GM23248 (cell line): ENCODE data around the gene SULT1A2. TPM values are rescaled to one million over a fixed set of nuclear protein-coding genes. Genes with fewer than 3 reads are reported as not detected.
"Not testable (repeated sequence)": the region's sequence is repeated elsewhere in the genome, so short reads cannot be mapped to it uniquely, and the experiment has no call there.

Source experiments
- DNase-seq: peaks from one replicate; pipeline ENCODE4 v3.0.0-alpha.2; 2015
- H2AFZ ChIP-seq: fragments of 200-600 bp; sonication (generic); 2 replicates; pipeline ENCODE4 v1.6.1; 2016; ENCODE audit warnings: antibody characterized with exemption
- H3F3A ChIP-seq: fragments of 200-600 bp; sonication (generic); 2 replicates; pipeline ENCODE4 v1.6.1; 2016; ENCODE audit warnings: mild to moderate bottlenecking, antibody characterized with exemption, mixed run types; ENCODE audit not compliant: insufficient read depth
- H3K27ac ChIP-seq: fragments of 200-600 bp; sonication (generic); 2 replicates; pipeline ENCODE4 v1.5.1; 2016; ENCODE audit warnings: mild to moderate bottlenecking
- H3K27me3 ChIP-seq: fragments of 200-600 bp; sonication (generic); replicated peaks from 2 replicates; pipeline ENCODE4 v1.6.1; 2016; ENCODE audit warnings: mild to moderate bottlenecking; ENCODE audit not compliant: insufficient read depth
- H3K36me3 ChIP-seq: fragments of 200-600 bp; sonication (generic); 2 replicates; pipeline ENCODE4 v1.6.1; 2016; ENCODE audit warnings: low read depth, mild to moderate bottlenecking
- H3K4me1 ChIP-seq: fragments of 200-600 bp; sonication (generic); 2 replicates; pipeline ENCODE4 v1.6.1; 2016; ENCODE audit warnings: mild to moderate bottlenecking; ENCODE audit not compliant: insufficient read depth
- H3K4me2 ChIP-seq: fragments of 200-600 bp; sonication (generic); one replicate; pipeline ENCODE4 v1.6.1; 2016; ENCODE audit warnings: mild to moderate bottlenecking; ENCODE audit not compliant: unreplicated experiment
- H3K4me3 ChIP-seq: fragments of 200-600 bp; sonication (generic); 2 replicates; pipeline ENCODE4 v1.5.1; 2016; ENCODE audit warnings: mild to moderate bottlenecking
- H3K79me2 ChIP-seq: fragments of 200-600 bp; sonication (generic); 2 replicates; pipeline ENCODE4 v1.6.1; 2016; ENCODE audit warnings: mild to moderate bottlenecking; ENCODE audit not compliant: insufficient read depth
- H3K9ac ChIP-seq: fragments of 200-600 bp; sonication (generic); 2 replicates; pipeline ENCODE4 v1.6.1; 2016; ENCODE audit warnings: mild to moderate bottlenecking
- H3K9me2 ChIP-seq: fragments of 200-600 bp; sonication (generic); 2 replicates; pipeline ENCODE4 v1.6.1; 2016; ENCODE audit warnings: mixed run types, mild to moderate bottlenecking, moderate library complexity; ENCODE audit not compliant: insufficient read depth
- H3K9me3 ChIP-seq: fragments of 200-600 bp; sonication (generic); one replicate; pipeline ENCODE4 v1.6.1; 2017; ENCODE audit warnings: low read depth
- H4K20me1 ChIP-seq: fragments of 200-600 bp; sonication (generic); 2 replicates; pipeline ENCODE4 v1.6.0; 2016; ENCODE audit not compliant: insufficient read depth
- EZH2 ChIP-seq: fragments of 200-600 bp; sonication (generic); IDR thresholded peaks from 2 replicates; pipeline ENCODE4 v1.6.1; 2018; ENCODE audit warnings: antibody characterized with exemption, mild to moderate bottlenecking; ENCODE audit not compliant: insufficient read depth, poor library complexity, severe bottlenecking
- EZH2phosphoT487 ChIP-seq: fragments of 200-600 bp; sonication (generic); IDR thresholded peaks from 2 replicates; pipeline ENCODE4 v1.6.1; 2018; ENCODE audit warnings: antibody characterized with exemption, moderate library complexity, mild to moderate bottlenecking, low read depth; ENCODE audit not compliant: insufficient read depth
- WGBS, 2 experiments: methylation state at CpG; one replicate each; pipeline ENCODE4 v1.1.6; 2015 to 2017; ENCODE audit warnings: low lambda C conversion rate in 2 of 2, low coverage in 1 of 2; ENCODE audit errors: missing lambda C conversion rate in 2 of 2; 5-methylcytosine and 5-hydroxymethylcytosine counted together
- in situ Hi-C: fragments of 300-500 bp; cut with MboI; formaldehyde crosslinking; loops from 2 replicates; pipeline ENCODE4 v1.15.0; 2020
- polyA plus RNA-seq: library from polyadenylated mRNA; unstranded; fragments of >200 nt; fragmentation: Nextera tagmentation; extraction: Ambion mirVana; gene quantifications from 2 replicates; pipeline ENCODE4 v1.2.1, GENCODE V29; 2016
- total RNA-seq: library from RNA; depleted of rRNA; stranded (reverse); fragments of >200 nt; shearing (Covaris generic); gene quantifications from 2 replicates; pipeline ENCODE4 v1.2.3, GENCODE V29; 2014

The SULT1A2 gene
- total and polyA plus RNA-seq, 2 experiments from 2014 or later: not detected

DNA sequence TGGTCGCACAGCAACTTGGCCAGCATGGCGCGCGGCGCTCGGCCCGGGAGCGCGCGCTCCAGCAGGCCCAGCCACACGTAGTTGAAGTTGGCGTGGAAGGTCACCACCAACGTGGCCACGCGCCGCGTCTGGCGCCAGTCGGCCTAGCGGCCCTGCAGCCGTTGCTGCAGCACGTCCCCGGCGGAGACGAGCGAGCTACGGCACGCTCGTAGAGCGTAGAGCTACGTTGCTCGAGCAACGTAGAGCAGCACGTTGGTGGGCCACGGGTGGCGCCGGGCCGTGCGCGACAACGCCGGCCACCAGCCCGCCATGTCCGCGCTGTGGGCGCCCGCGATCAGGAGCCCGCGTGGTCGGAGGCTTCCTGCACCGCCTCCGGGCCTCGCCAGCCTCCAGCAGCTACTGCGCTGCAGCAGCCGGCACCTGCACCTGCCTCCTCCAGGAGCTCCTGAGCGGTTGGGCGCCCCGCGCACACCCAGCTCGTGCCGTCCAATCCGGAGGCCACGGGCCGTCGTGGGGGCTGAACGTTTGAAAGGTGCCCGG lies 26.4 kb upstream of the SULT1A2 start:
- H3K27me3 ChIP-seq: no peaks in the 10 kb centered on the region; the same call in 1 of the 2 replicates
- H3K9ac ChIP-seq: no peak overlapping the region
- H3K9me2 ChIP-seq: no peaks in the 10 kb centered on the region
- no peaks in the 10 kb centered on the region for H4K20me1 ChIP-seq
- H3K4me2 ChIP-seq: no peak overlapping the region
- DNase-seq: peak; percentile 53
- H3K79me2 ChIP-seq: no peaks in the 10 kb centered on the region
- in situ Hi-C loops: loop anchor here (10.0 kb wide), 1 partner anchor 48 kb away; no protein-coding TSS in a partner anchor
- H3K36me3 ChIP-seq: no peaks in the 10 kb centered on the region
- H3K4me1 ChIP-seq: no peaks in the 10 kb centered on the region
- H3K27ac ChIP-seq: no peak overlapping the region
- 6 to 7% methylated on average over 58 to 65 of the region's 68 CpGs for WGBS, 2 experiments
- H2AFZ ChIP-seq: peak overlapping the region; percentile 68
- no peaks in the 10 kb centered on the region for H3F3A ChIP-seq
- H3K4me3 ChIP-seq: peak overlapping the region; percentile 42
- H3K9me3 ChIP-seq: no peaks in the 10 kb centered on the region
- no peak for TF ChIP-seq EZH2phosphoT487
- no peak for TF ChIP-seq EZH2

DNA sequence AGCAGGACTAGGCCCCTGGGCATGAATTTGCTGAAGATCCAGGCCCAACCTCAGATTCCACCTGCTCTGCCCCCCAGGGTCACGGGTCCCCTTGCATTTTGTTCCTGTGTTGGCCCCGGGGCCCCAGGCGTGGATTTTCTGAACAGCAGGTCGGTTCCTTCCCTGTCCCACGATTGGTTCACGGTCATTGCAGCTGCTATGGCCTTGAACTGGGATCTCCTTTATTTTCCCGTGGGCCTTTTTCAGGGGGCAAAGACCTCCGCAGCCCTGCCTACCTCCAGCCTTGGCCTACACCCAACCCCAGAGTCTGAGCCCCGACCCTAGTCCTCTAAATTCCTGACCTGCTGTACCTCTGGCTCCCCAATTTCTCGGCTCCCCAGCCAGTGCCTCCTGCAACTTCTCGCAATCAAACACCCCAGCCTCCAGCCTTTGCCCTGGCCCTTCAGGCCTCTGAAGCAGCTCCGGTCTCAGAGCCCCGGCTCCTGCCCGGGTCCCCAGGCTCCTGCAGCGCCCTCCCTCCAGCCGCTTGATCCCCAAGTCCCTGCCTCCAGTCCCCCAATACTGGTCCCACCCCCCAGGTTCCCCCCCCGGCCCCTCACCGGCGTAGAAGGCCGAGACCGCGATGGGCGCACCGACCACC lies 25.8 kb upstream of the SULT1A2 start:
- H3K4me1 ChIP-seq, H4K20me1 ChIP-seq, H3K9me2 ChIP-seq, H3F3A ChIP-seq, H3K9ac ChIP-seq, H3K9me3 ChIP-seq, DNase-seq, H3K4me2 ChIP-seq, H3K27ac ChIP-seq, H3K27me3 ChIP-seq, H3K79me2 ChIP-seq, H3K36me3 ChIP-seq, H3K4me3 ChIP-seq: not testable (repeated sequence)
- peak overlapping the region; percentile 68; the same call in 1 of the 2 replicates for H2AFZ ChIP-seq
- in situ Hi-C loops: loop anchor here (10.0 kb wide), 1 partner anchor 48 kb away; no protein-coding TSS in a partner anchor
- WGBS, 2 experiments: 38 to 84% methylated on average over 10 to 24 of the region's 24 CpGs

- Histone ChIP-seq H3K27ac (no peak overlapping the region), H4K20me1 (no peaks in the 10 kb centered on the region), H3K9me2 (no peaks in the 10 kb centered on the region), H3K9ac (no peak overlapping the region), H3K27me3 (no peaks in the 10 kb centered on the region; the same call in 1 of the 2 replicates), H3K79me2 (no peaks in the 10 kb centered on the region), H3K4me2 (no peak overlapping the region), H3F3A (no peaks in the 10 kb centered on the region), H3K4me1 (no peaks in the 10 kb centered on the region), H3K9me3 (no peaks in the 10 kb centered on the region), H3K36me3 (no peaks in the 10 kb centered on the region), H3K4me3 (no peak overlapping the region), H2AFZ (no peak overlapping the region)
- TF ChIP-seq EZH2 (no peak), EZH2phosphoT487 (no peak)
- in situ Hi-C loops: loop anchor here (10.0 kb wide), 1 partner anchor 47 kb away; no protein-coding TSS in a partner anchor
- DNase-seq: no peak
- 54 to 56% methylated on average over 7 of the region's 7 CpGs for WGBS, 2 experiments
Measured at GRCh38 chr16:28621481-28622155, 24.8 kb upstream of the SULT1A2 start.

- H3K9me2 ChIP-seq, H3K4me2 ChIP-seq, H3F3A ChIP-seq, H3K4me1 ChIP-seq, H3K27ac ChIP-seq, H3K4me3 ChIP-seq, H2AFZ ChIP-seq, H4K20me1 ChIP-seq, H3K9ac ChIP-seq, DNase-seq, H3K79me2 ChIP-seq, H3K27me3 ChIP-seq, H3K9me3 ChIP-seq, H3K36me3 ChIP-seq: not testable (repeated sequence)
- WGBS, 2 experiments: 76 to 79% methylated on average over 1 of the region's 1 CpG
- in situ Hi-C loops: loop anchor here (10.0 kb wide), 1 partner anchor 46 kb away; no protein-coding TSS in a partner anchor
Measured at GRCh38 chr16:28620316-28620715, 23.5 kb upstream of the SULT1A2 start.
